Pancreas (tissue), 10 donors: ENCODE data around the gene DNAH2. TPM values are rescaled to one million over a fixed set of nuclear protein-coding genes. Genes with fewer than 3 reads are reported as not detected.

Source experiments
- ATAC-seq, 4 donors: fragments of 200-7000 bp; cut with Tn5 transposase; one replicate each; pipeline versions ENCODE4 v1.8.0 to v1.9.1; 2020; ENCODE audit warnings: mild to moderate bottlenecking in 4 of 4, moderate library complexity in 4 of 4
- DNase-seq, 6 donors: peaks; one replicate each; pipeline ENCODE4 v3.0.0-alpha.2; 2020
- FAIRE-seq: peaks from 2 replicates; lab custom pipeline; 2012; peaks lifted over from hg19 to GRCh38; lab: Jason Lieb, UNC
- H3K27ac ChIP-seq, 4 donors: fragments of 200-600 bp; sonication (generic); 1 replicate in 3 of 4; 2 replicates in 1 of 4; pipeline versions ENCODE4 v1.5.0 to v1.8.0; 2020
- H3K27me3 ChIP-seq, 4 donors: fragments of 200-600 bp; one replicate each; pipeline ENCODE4 v1.8.0; 2021
- H3K36me3 ChIP-seq, 3 donors: fragments of 200-600 bp; sonication (generic) in 1 of 3; one replicate each; pipeline versions ENCODE4 v1.5.0 to v1.8.0; 2020 to 2021
- H3K4me1 ChIP-seq, 3 donors: fragments of 200-600 bp; one replicate each; pipeline ENCODE4 v1.8.0; 2021
- H3K4me3 ChIP-seq, 4 donors: fragments of 200-600 bp; sonication (generic) in 2 of 4; one replicate each; pipeline versions ENCODE4 v1.5.0 to v1.8.0; 2020 to 2021
- H3K9me3 ChIP-seq, 4 donors: fragments of 200-600 bp; one replicate each; pipeline ENCODE4 v1.8.0; 2021
- CTCF ChIP-seq, 4 donors: fragments of 200-600 bp; sonication (generic) in 3 of 4; IDR thresholded peaks; one replicate each; pipeline versions ENCODE4 v1.5.0 to v1.8.0; 2021; ENCODE audit warnings: antibody characterized with exemption in 4 of 4
- WGBS, 2 donors: extraction: QIAGEN DNeasy Blood & Tissue Kit; methylation state at CpG; one replicate each; pipeline ENCODE4 v1.1.7; 2013; 5-methylcytosine and 5-hydroxymethylcytosine counted together
- intact Hi-C, 3 donors: fragments of 100-400 bp; cut with DNase I; formaldehyde crosslinking; loops; one replicate each; pipeline versions ENCODE4 v1.11.1 to v1.14.2; 2022
- polyA plus RNA-seq, 2 donors: library from polyadenylated mRNA; stranded (reverse); fragments of 200-250 nt; gene quantifications; one replicate each; pipeline ENCODE4 v1.2.3, GENCODE V29; 2013
- total RNA-seq, 6 donors: library from RNA; stranded (reverse); fragmentation: NEBNext Ultra II Directional in 4 of 6; extraction: Animal tissue kit (Norgen Biotek cat#: 25700) in 4 of 6; gene quantifications; one replicate each; pipeline versions ENCODE4 v1.2.1 to v1.2.4, GENCODE V29; 2021 to 2023
- donor health status: healthy with polysubstance abuse.
- donor health status: DM: no; HTN: no; CAD: no; lungs with moderate emphysema.
- donor health status: DM: no; HTN: no; CAD: no.
- donor health status: control.
- donor health status: control.
- donor health status: Bipolar disorder and iron deficiency.
- donor health status: DM: yes; HTN: yes; CAD: no.
- donor health status: DM: no; HTN: no; CAD: no.
- donor health status: DM: no; HTN: no; CAD: no.
- donor health status: DM: yes; HTN: yes; CAD: no.

DNAH2 gene
- total and polyA plus RNA-seq, 8 donors, result 0.09 to 0.52 (median 0.24) TPM

GRCh38 chr17:7739746-7740145 lies 22.2 kb downstream of the DNAH2 start:
- peak in 3 of 4 donors; percentile 5 to 49 (median 31) for ATAC-seq
- no peak overlapping the region for H3K27ac ChIP-seq
- WGBS, 2 donors, result 31 to 32% methylated on average over 14 of the region's 14 CpGs
- TF ChIP-seq CTCF (IDR thresholded peaks at IDR 0.05), result no peak
- DNase-seq, result peak in 1 of 6 donors; percentile 31
- FAIRE-seq, result no peak
- H3K4me3 ChIP-seq, result no peak overlapping the region
- H3K4me1 ChIP-seq, result no peaks in the 10 kb centered on the region
- intact Hi-C loops, result loop anchor here (5.0 to 10.0 kb wide), 5 partner anchors 65 to 248 kb away; partner anchors contain the start of genes CYB5D1 (in 1 of the 3), NAA38 (in 1 of the 3) and TMEM88 (in 1 of the 3)
- H3K27me3 ChIP-seq, result no peaks in the 10 kb centered on the region
- H3K36me3 ChIP-seq, result no peaks in the 10 kb centered on the region
- H3K9me3 ChIP-seq, result no peaks in the 10 kb centered on the region

GRCh38 chr17:7740481-7741001 lies 23.0 kb downstream of the DNAH2 start:
- no peaks in the 10 kb centered on the region for H3K36me3 ChIP-seq
- ATAC-seq, result no peak
- H3K4me1 ChIP-seq, result no peaks in the 10 kb centered on the region
- H3K9me3 ChIP-seq, result no peaks in the 10 kb centered on the region
- 54 to 57% methylated on average over 41 to 42 of the region's 42 CpGs for WGBS, 2 donors
- H3K27ac ChIP-seq, result no peak overlapping the region
- H3K27me3 ChIP-seq, result no peaks in the 10 kb centered on the region
- peak in 2 of 6 donors; percentile 52 to 54 for DNase-seq
- H3K4me3 ChIP-seq, result no peak overlapping the region
- no peak for FAIRE-seq
- intact Hi-C loops, result loop anchor here in 2 of 3 donors (5.0 to 10.0 kb wide), 4 partner anchors 112 to 247 kb away; partner anchors contain the start of genes CYB5D1 (in 1 of the 2), NAA38 (in 1 of the 2) and TMEM88 (in 1 of the 2)
- TF ChIP-seq CTCF (IDR thresholded peaks at IDR 0.05), result no peak

- H3K36me3 ChIP-seq, result no peaks in the 10 kb centered on the region
- FAIRE-seq (no peak), ATAC-seq (no peak), DNase-seq (peak in 1 of 6 donors; percentile 18)
- H3K9me3 ChIP-seq, result no peaks in the 10 kb centered on the region
- no peak for TF ChIP-seq CTCF (IDR thresholded peaks at IDR 0.05)
- no peak overlapping the region for H3K4me3 ChIP-seq
- intact Hi-C loops, result loop anchor here in 2 of 3 donors (5.0 to 10.0 kb wide), 4 partner anchors 110 to 245 kb away; partner anchors contain the start of genes CYB5D1 (in 1 of the 2), NAA38 (in 1 of the 2) and TMEM88 (in 1 of the 2)
- no peaks in the 10 kb centered on the region for H3K4me1 ChIP-seq
- WGBS, 2 donors, result 57 to 63% methylated on average over 10 of the region's 10 CpGs
- no peak overlapping the region for H3K27ac ChIP-seq
- H3K27me3 ChIP-seq, result no peaks in the 10 kb centered on the region
Observed at GRCh38 chr17:7742729-7743128, 25.2 kb downstream of the DNAH2 start.

- DNase-seq (no peak), ATAC-seq (no peak), FAIRE-seq (no peak)
- Histone ChIP-seq H3K27me3 (no peaks in the 10 kb centered on the region), H3K9me3 (no peaks in the 10 kb centered on the region), H3K4me1 (no peaks in the 10 kb centered on the region), H3K36me3 (no peaks in the 10 kb centered on the region), H3K4me3 (no peak overlapping the region), H3K27ac (no peak overlapping the region)
- intact Hi-C loops, result loop anchor here in 2 of 3 donors (5.0 to 10.0 kb wide), 4 partner anchors 108 to 243 kb away; partner anchors contain the start of genes CYB5D1 (in 1 of the 2), NAA38 (in 1 of the 2) and TMEM88 (in 1 of the 2)
- no peak for TF ChIP-seq CTCF (IDR thresholded peaks at IDR 0.05)
- WGBS, 2 donors, result 58 to 66% methylated on average over 8 of the region's 8 CpGs
Observed at GRCh38 chr17:7744416-7744815, 26.9 kb downstream of the DNAH2 start.
